Upper lobe of left lung (tissue), 6 donors: Measurements from ENCODE around the gene LTBP1. TPM values are rescaled to one million over a fixed set of nuclear protein-coding genes. Genes with fewer than 3 reads are reported as not detected.

Experiments used
- ATAC-seq, 2 donors: fragments of 200-7000 bp; cut with Tn5 transposase; one replicate each; pipeline ENCODE4 v1.9.1; 2022; ENCODE audit warnings: mild to moderate bottlenecking in 2 of 2, moderate library complexity in 2 of 2; ENCODE audit not compliant: low FRiP score in 2 of 2
- DNase-seq, 2 donors: peaks; one replicate each; pipeline ENCODE4 v3.0.0-alpha.2; 2019 to 2020
- H3K27ac ChIP-seq, 4 donors: fragments of 200-600 bp; sonication (generic); one replicate each; pipeline ENCODE4 v1.5.1; 2016 to 2019
- H3K27me3 ChIP-seq, 4 donors: fragments of 200-600 bp; sonication (generic); one replicate each; pipeline ENCODE4 v1.5.1; 2017 to 2019
- H3K36me3 ChIP-seq, 4 donors: fragments of 200-600 bp; sonication (generic); one replicate each; pipeline ENCODE4 v1.5.1; 2016 to 2019
- H3K4me1 ChIP-seq, 4 donors: fragments of 200-600 bp; sonication (generic); one replicate each; pipeline ENCODE4 v1.5.1; 2018 to 2019
- H3K4me3 ChIP-seq, 4 donors: fragments of 200-600 bp; sonication (generic); one replicate each; pipeline ENCODE4 v1.5.1; 2017 to 2019; ENCODE audit warnings: mild to moderate bottlenecking in 2 of 4, moderate library complexity in 1 of 4
- H3K9me3 ChIP-seq, 4 donors: fragments of 200-600 bp; sonication (generic); one replicate each; pipeline ENCODE4 v1.5.1; 2018 to 2019
- CTCF ChIP-seq, 6 experiments: fragments of 450-650 bp in 4 of 6; fragments of 200-600 bp in 2 of 6; sonication (generic) in 2 of 6; IDR thresholded peaks; one replicate each; pipeline ENCODE4 v1.5.1; 2016 to 2019; ENCODE audit warnings: antibody characterized with exemption in 6 of 6
- EP300 ChIP-seq, 4 donors: sonication (generic); formaldehyde crosslinking; IDR thresholded peaks; one replicate each; pipeline ENCODE4 v1.5.1; 2017; ENCODE audit warnings: antibody characterized with exemption in 4 of 4, control low read depth in 2 of 4
- POLR2A ChIP-seq, 4 donors: fragments of 450-650 bp; IDR thresholded peaks; one replicate each; pipeline ENCODE4 v1.5.1; 2016 to 2017; ENCODE audit warnings: antibody characterized with exemption in 4 of 4, mild to moderate bottlenecking in 2 of 4
- POLR2AphosphoS5 ChIP-seq, 2 donors: sonication (generic); formaldehyde crosslinking; IDR thresholded peaks; one replicate each; pipeline ENCODE4 v1.5.1; 2017; ENCODE audit warnings: antibody characterized with exemption in 2 of 2
- WGBS, 2 donors: methylation state at CpG; one replicate each; pipeline ENCODE4 v1.1.5; 2017 to 2018; 5-methylcytosine and 5-hydroxymethylcytosine counted together
- total RNA-seq, 6 donors: library from RNA; depleted of rRNA in 4 of 6; stranded (reverse); fragments of >200 nt in 4 of 6; gene quantifications; one replicate each; pipeline versions ENCODE4 v1.1.0 to v1.2.1, GENCODE V29; 2016 to 2021
- donor health status: DM: no; HTN: no; CAD: no; lungs with moderate emphysema.
- donor health status: DM: no; HTN: yes; CAD: no; lungs with severe emphysema.

The LTBP1 gene
- total RNA-seq, 6 donors from 2014 or later = 11.5 to 45.0 (median 27.1) TPM

- Histone ChIP-seq H3K36me3 (no peaks in the 10 kb centered on the region), H3K4me1 (peaks cover 0 to 4% (median 0%) of the 10 kb centered on the region in 4 donors), H3K9me3 (no peaks in the 10 kb centered on the region), H3K4me3 (no peak overlapping the region), H3K27me3 (no peaks in the 10 kb centered on the region), H3K27ac (no peak overlapping the region)
- ATAC-seq (no peak), DNase-seq (peak in 1 of 2 donors; percentile 2)
- no peak for TF ChIP-seq POLR2AphosphoS5 (IDR thresholded peaks at IDR 0.05)
- TF ChIP-seq EP300 (IDR thresholded peaks at IDR 0.05) = no peak
- no peak for TF ChIP-seq POLR2A (IDR thresholded peaks at IDR 0.05)
- no peak for TF ChIP-seq CTCF (IDR thresholded peaks at IDR 0.05)
- 71 to 75% methylated on average over 8 of the region's 8 CpGs for WGBS, 2 donors
Measured at GRCh38 chr2:33107690-33108482, 161.1 kb downstream of the LTBP1 start.

GRCh38 chr2:33108483-33109443, 162.0 kb downstream of the LTBP1 start:
- 81 to 83% methylated on average over 10 to 11 of the region's 11 CpGs for WGBS, 2 donors
- Histone ChIP-seq H3K27me3 (no peaks in the 10 kb centered on the region), H3K27ac (no peak overlapping the region), H3K36me3 (no peaks in the 10 kb centered on the region), H3K4me1 (peaks cover 0 to 2% (median 0%) of the 10 kb centered on the region in 4 donors), H3K4me3 (no peak overlapping the region), H3K9me3 (no peaks in the 10 kb centered on the region)
- peak; percentile 60 to 76 for ATAC-seq
- no peak for DNase-seq
- no peak for TF ChIP-seq CTCF (IDR thresholded peaks at IDR 0.05)
- TF ChIP-seq POLR2AphosphoS5 (IDR thresholded peaks at IDR 0.05) = peak; percentile 18 to 80
- TF ChIP-seq EP300 (IDR thresholded peaks at IDR 0.05) = peak in 1 of 4 donors; percentile 44

- H3K9me3 ChIP-seq = no peaks in the 10 kb centered on the region
- no peaks in the 10 kb centered on the region for H3K27me3 ChIP-seq
- no peaks in the 10 kb centered on the region for H3K4me1 ChIP-seq
- H3K36me3 ChIP-seq = no peaks in the 10 kb centered on the region
- no peak overlapping the region for H3K27ac ChIP-seq
- TF ChIP-seq EP300 (IDR thresholded peaks at IDR 0.05) (no peak), POLR2A (IDR thresholded peaks at IDR 0.05) (no peak), POLR2AphosphoS5 (IDR thresholded peaks at IDR 0.05) (no peak), CTCF (IDR thresholded peaks at IDR 0.05) (no peak)
- no peak overlapping the region for H3K4me3 ChIP-seq
- DNase-seq = no peak
- WGBS, 2 donors = 76 to 78% methylated on average over 5 of the region's 5 CpGs
- ATAC-seq = no peak
Measured at GRCh38 chr2:33110461-33110860, 163.7 kb downstream of the LTBP1 start.

GRCh38 chr2:33111002-33111446, 164.3 kb downstream of the LTBP1 start:
- WGBS, 2 donors = 73 to 74% methylated on average over 10 of the region's 10 CpGs
- no peak overlapping the region for H3K27ac ChIP-seq
- ATAC-seq = peak in 1 of 2 donors; percentile 54

More at GRCh38 chr2:33111002-33111446, 164.3 kb downstream of the LTBP1 start:
- no peak for TF ChIP-seq EP300 (IDR thresholded peaks at IDR 0.05)
- TF ChIP-seq POLR2A (IDR thresholded peaks at IDR 0.05) = no peak
- no peak for TF ChIP-seq POLR2AphosphoS5 (IDR thresholded peaks at IDR 0.05)
- TF ChIP-seq CTCF (IDR thresholded peaks at IDR 0.05) = no peak
- no peaks in the 10 kb centered on the region for H3K9me3 ChIP-seq
- no peaks in the 10 kb centered on the region for H3K36me3 ChIP-seq
- DNase-seq = no peak
- H3K27me3 ChIP-seq = no peaks in the 10 kb centered on the region
- H3K4me1 ChIP-seq = no peaks in the 10 kb centered on the region
- no peak overlapping the region for H3K4me3 ChIP-seq
